Activated T-cell treated with anti-CD3 and anti-CD28 coated beads for 48 hours (primary cell): ENCODE measurements around the gene OPCML.

Source experiments
- DNase-seq: peaks from one replicate; pipeline ENCODE4 v3.0.0-alpha.2; 2020; ENCODE audit warnings: low read depth

Gene OPCML

GRCh38 chr11:133232665-133233064 is 299.6 kb downstream of the OPCML start:
- no peak for DNase-seq

- DNase-seq: no peak
Measured at GRCh38 chr11:133230431-133230830, 301.9 kb downstream of the OPCML start.

- no peak for DNase-seq
Measured at GRCh38 chr11:133228471-133229329, 303.6 kb downstream of the OPCML start.

- DNase-seq: no peak
Measured at GRCh38 chr11:133227632-133228111, 304.6 kb downstream of the OPCML start.

GRCh38 chr11:133224271-133224670 is 308.0 kb downstream of the OPCML start:
- no peak for DNase-seq

GRCh38 chr11:133222425-133223330 is 309.6 kb downstream of the OPCML start:
- no peak for DNase-seq

GRCh38 chr11:133219543-133219942 is 312.8 kb downstream of the OPCML start:
- DNase-seq: no peak

GRCh38 chr11:133216813-133217212 is 315.5 kb downstream of the OPCML start:
- DNase-seq: no peak

GRCh38 chr11:133215596-133216230 is 316.6 kb downstream of the OPCML start:
- no peak for DNase-seq

- no peak for DNase-seq
Measured at GRCh38 chr11:133214646-133215045, 317.7 kb downstream of the OPCML start.

- no peak for DNase-seq
Measured at GRCh38 chr11:133212201-133212600, 320.1 kb downstream of the OPCML start.

- no peak for DNase-seq
Measured at GRCh38 chr11:133207995-133208394, 324.3 kb downstream of the OPCML start.

- no peak for DNase-seq
Measured at GRCh38 chr11:133206313-133207005, 325.8 kb downstream of the OPCML start.

GRCh38 chr11:133204158-133204557 is 328.1 kb downstream of the OPCML start:
- DNase-seq: no peak

GRCh38 chr11:133202816-133203215 is 329.5 kb downstream of the OPCML start:
- no peak for DNase-seq

GRCh38 chr11:133198438-133198837 is 333.9 kb downstream of the OPCML start:
- no peak for DNase-seq

- DNase-seq: no peak
Measured at GRCh38 chr11:133197425-133197824, 334.9 kb downstream of the OPCML start.

GRCh38 chr11:133191931-133192330 is 340.4 kb downstream of the OPCML start:
- no peak for DNase-seq

- DNase-seq: no peak
Measured at GRCh38 chr11:133181667-133182066, 350.6 kb downstream of the OPCML start.

- no peak for DNase-seq
Measured at GRCh38 chr11:133181066-133181465, 351.2 kb downstream of the OPCML start.

- DNase-seq: no peak
Measured at GRCh38 chr11:133180201-133180600, 352.1 kb downstream of the OPCML start.

GRCh38 chr11:133176748-133177147 is 355.6 kb downstream of the OPCML start:
- no peak for DNase-seq
